IPS-18c (cell line): Measurements from ENCODE around the gene HIGD1A.
A peak's percentile ranks its signal among the peaks of the same experiment; 100 is the strongest.

Experiments
- H3K4me3 ChIP-seq: 2 replicates; pipeline ENCODE4 v1.7.0; 2013; ENCODE audit warnings: low read depth, mild to moderate bottlenecking, low read length, moderate library complexity; ENCODE audit not compliant: insufficient read depth
- H3K9me3 ChIP-seq: one replicate; pipeline ENCODE4 v1.6.1; 2013; ENCODE audit warnings: mild to moderate bottlenecking, low read length, moderate library complexity; ENCODE audit not compliant: control insufficient read depth, insufficient read depth

Gene HIGD1A

DNA sequence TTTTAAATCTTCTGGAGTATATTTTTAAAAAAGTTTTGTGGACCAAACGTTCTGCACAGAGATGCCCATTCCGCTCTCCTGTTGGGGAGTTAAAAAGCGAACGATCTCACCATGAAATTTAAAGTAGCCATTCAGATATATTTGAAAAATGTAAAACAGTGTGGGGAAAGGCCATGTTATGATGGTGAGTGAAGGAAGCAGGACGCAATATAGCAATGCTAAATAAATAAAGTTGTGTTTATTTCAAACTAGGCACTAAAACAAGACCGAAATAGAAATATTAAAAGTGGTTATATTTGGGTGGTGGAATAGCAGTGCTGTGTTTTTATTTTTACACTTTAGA is 30.9 kb downstream of the HIGD1A start:
- Histone ChIP-seq H3K9me3 (peaks cover 4% of the 10 kb centered on the region), H3K4me3 (peak overlapping the region; percentile 68)

DNA sequence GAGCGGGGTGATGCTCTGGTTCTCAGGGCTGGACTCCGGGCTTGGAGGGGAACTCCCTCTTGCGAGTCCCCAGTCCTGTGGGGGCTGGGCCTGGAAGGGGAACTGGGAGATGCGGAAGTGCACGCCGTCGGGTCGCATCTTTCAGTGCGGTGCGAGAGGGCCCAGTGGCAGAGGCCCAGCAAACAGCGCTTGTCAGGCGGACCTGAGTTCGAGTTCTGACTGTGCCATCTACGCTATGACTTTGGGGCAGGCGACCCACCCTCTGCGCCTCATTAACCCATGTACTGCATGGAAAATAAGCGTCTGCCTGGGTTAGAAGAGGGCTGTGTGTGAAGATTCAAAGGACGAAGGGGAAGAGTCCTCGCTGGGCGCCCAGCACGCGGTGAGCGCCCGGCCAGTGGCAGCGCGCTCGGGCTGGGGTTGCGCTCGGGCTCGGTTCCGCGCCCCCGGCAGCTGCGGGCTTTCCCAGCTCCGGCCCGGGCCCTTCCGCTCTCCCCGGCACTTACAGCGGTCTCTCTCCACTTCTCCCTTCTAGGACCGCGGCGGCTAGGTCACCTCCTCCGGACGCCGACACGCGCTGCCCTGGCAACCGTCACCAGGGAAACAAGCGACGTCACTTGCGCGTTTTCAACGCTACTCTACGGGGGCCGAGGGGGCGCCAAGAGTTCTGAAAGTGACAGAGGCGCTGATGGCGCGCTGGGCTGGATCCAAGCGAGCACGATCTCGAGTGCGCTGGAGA is 31.5 kb downstream of the HIGD1A start, which contains the start of gene CCDC13:
TSS of gene CCDC13 (minus strand) at position 584 of the 739 bp plus-strand sequence. CDS start 14,908 bp downstream, outside the sequence.
- peak within 1 kb of the TSS; percentile 68 for H3K4me3 ChIP-seq
- peaks cover 4% of the 10 kb centered on the region for H3K9me3 ChIP-seq

DNA sequence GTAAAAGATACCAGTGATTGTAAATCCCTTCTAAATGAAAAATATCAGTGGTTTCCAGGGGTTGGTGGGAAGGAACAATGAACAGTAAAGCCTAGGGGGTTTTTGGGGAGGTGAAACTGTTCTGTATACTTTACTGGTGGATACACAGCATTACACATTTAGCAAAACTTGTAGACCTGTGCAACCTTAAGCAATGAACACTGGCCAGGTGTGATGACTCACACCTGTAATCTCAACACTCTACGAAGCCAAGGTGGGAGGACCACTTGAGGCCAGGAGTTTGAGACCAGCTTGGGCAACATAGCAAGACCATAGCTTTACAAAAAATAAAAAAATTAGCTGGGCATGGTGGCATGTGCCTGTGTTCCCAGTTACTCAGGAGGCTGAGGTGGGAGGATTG is 33.0 kb downstream of the HIGD1A start:
- Histone ChIP-seq H3K4me3 (no peak overlapping the region), H3K9me3 (peaks cover 4% of the 10 kb centered on the region)

GRCh38 chr3:42769477-42770131 is 34.7 kb downstream of the HIGD1A start:
- Histone ChIP-seq H3K9me3 (peaks cover 4% of the 10 kb centered on the region), H3K4me3 (no peak overlapping the region)

DNA sequence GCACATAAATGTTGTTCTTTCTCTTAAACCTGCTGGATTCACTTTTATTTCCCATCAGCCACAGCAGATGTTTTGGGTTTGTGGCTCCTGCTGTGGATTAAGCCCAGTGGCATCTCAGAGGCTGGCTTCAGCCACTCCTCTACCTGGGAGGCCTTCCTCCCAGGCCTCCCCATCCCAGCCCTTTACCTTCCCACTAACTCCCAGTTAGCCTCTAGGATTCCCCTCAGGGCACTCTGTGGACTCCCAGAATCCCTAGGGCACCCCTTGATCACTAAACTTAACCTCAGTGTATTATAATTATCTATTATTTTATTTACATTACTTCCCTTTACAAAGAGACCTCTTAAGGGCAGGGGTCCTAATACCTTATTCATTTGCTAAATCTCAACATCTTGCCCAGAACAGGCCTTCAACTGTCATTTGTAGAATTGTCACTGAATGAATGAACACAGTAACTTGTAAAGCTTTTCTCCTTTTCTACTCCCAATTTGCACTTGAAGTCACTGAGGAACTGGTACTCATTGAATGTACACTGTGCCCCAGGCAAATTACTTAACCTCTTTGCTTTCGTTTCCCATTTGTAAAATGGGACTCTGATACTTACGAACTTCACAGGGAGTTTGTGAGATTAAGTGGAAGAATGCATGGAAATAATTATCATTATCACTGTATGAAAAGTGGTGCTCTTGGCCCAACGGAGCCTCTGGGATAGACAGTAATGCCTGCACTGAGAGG is 39.6 kb downstream of the HIGD1A start:
- Histone ChIP-seq H3K4me3 (no peak overlapping the region), H3K9me3 (no peaks in the 10 kb centered on the region)

GRCh38 chr3:42764115-42764514 is 40.2 kb downstream of the HIGD1A start:
- Histone ChIP-seq H3K9me3 (no peaks in the 10 kb centered on the region), H3K4me3 (no peak overlapping the region)

GRCh38 chr3:42763021-42763420 is 41.3 kb downstream of the HIGD1A start:
- Histone ChIP-seq H3K9me3 (no peaks in the 10 kb centered on the region), H3K4me3 (no peak overlapping the region)

- H3K4me3 ChIP-seq = no peak overlapping the region
- no peaks in the 10 kb centered on the region for H3K9me3 ChIP-seq
Measured at GRCh38 chr3:42762046-42762724, 42.1 kb downstream of the HIGD1A start.

GRCh38 chr3:42758126-42758525 is 46.2 kb downstream of the HIGD1A start:
- Histone ChIP-seq H3K4me3 (no peak overlapping the region), H3K9me3 (no peaks in the 10 kb centered on the region)

DNA sequence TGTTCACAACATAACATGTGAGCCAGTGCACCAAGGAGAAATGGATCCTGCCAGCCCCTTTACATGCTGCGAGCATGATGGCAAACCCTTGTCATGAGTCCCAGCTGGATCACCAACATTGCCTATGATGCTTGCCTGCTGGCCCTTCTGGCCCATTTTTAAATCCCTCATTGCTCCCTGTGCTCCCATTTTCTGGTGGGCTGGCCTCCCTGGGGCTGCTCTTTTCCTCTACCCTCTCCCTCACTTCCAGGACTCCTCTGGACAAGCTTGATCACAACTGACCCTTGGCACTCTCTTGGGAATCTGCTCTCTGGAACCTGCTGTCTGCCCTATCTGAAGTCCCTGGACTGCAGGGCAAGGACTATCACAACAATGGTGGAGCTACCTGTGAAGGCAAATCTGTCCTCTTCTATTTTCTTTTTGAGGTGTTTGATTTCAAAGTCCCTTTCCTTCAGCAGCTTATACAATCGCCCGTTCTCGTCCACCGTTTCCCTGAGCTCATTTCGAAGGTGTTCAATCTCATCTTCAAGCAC is 47.5 kb downstream of the HIGD1A start:
- Histone ChIP-seq H3K9me3 (no peaks in the 10 kb centered on the region), H3K4me3 (no peak overlapping the region)

DNA sequence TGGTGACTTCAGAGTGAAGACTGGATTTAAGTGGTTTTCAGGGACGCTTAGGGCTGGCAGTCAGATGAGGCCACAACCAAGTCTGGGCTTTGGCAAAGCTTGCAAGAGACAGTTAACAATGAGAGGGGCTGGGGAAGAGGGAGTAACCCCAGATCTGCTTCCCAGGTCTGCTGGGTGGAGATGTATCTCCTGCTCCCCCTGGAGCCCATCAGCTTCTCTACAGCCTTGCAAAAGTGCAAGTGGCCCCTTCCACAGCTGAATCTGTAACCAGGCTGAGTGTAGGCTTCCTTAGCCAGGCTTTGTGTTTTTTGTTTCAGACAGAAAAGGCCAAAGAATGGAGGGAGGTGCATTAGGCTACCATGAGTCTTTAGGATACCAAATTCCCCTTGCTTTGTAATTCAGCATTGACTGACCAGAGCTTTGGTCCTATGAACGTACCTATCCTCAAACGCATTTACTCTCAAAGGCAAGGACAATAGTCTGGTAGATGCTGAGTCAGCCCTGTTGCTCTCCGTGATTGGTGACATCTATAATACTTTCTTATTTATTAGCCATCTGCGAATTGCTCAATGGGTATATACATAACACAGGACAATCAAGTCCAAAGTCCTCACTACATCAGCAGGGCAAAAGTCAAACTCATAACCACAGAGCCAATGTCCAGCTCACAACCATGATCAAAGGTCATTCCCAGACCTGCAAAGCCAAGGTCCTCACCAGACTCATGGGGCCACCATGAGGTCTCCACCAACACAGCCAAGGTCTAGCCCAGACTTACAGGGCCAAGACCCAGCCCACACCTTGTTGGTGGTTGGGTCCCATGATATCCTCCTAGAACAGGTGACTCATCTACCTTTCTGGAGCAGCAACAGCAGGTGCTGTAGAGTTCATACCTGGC is 48.4 kb downstream of the HIGD1A start:
- Histone ChIP-seq H3K9me3 (no peaks in the 10 kb centered on the region), H3K4me3 (no peak overlapping the region)

DNA sequence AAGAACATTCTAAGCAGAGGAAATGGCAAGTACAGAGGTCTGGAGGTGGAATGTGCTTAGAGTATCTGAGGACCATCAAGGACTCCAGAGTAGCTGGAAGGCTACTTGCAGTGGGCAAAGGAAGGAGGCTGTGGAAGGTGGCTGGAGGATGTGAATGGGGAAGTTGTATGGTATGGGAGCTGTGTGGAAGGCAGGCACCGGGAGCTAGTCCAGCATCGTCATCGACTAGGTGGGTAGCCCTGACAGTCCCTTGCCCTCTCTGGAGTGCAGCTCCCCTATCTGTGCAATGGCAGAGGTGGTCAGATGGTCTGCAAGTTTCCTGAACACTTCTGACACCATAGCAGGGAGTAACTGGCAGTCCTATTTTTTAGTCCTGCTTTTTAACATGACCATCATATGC is 50.5 kb downstream of the HIGD1A start:
- H3K4me3 ChIP-seq = no peak overlapping the region
- no peaks in the 10 kb centered on the region for H3K9me3 ChIP-seq

DNA sequence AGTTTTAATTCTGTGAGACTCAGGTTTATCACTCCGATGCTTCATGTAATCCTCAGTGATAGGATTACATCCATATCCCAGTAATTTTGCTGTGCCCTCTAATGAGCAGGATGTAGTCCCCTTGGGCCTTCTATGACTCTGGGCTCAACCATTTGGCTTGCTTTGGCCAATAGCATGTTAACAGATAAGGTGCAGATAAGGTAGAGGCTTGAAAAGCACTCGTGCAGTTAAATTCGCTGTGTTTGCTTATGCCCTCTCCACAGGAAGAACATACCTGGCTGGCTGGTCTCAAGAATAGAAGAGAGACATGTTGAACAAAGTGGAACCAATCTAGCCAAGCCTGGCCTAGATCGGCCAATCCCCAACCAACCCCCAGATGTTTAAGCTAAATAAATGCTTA is 51.3 kb downstream of the HIGD1A start:
- Histone ChIP-seq H3K4me3 (no peak overlapping the region), H3K9me3 (no peaks in the 10 kb centered on the region)

- H3K9me3 ChIP-seq = no peaks in the 10 kb centered on the region
Measured at GRCh38 chr3:42752441-42752840, 51.8 kb downstream of the HIGD1A start.

DNA sequence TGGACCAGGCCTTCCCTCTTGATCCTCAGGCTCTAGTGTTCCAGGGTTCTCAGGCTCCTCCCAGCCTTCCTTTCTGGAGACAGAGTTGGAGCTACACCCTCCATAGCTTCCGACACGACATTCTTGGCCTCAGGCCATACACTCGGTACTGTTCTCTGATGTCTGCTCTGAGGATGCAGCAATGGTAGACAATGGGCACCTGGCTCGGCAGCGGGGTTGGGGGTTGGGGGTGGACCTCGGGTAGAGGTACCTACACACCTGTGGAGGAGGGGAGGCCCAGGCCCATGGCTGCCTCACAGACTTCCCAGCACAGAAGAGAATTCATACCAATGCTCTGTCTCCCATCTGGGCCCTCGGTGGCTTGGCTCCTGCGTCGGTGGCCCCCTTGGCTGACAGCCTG is 52.7 kb downstream of the HIGD1A start:
- Histone ChIP-seq H3K9me3 (no peaks in the 10 kb centered on the region), H3K4me3 (no peak overlapping the region)

More at GRCh38 chr3:42752441-42752840, 51.8 kb downstream of the HIGD1A start:
- H3K4me3 ChIP-seq = no peak overlapping the region

- no peaks in the 10 kb centered on the region for H3K9me3 ChIP-seq
- no peak overlapping the region for H3K4me3 ChIP-seq
Measured at GRCh38 chr3:42750834-42751233, 53.5 kb downstream of the HIGD1A start.
